Glutamatergic neuron (in vitro differentiated cells): Measurements from ENCODE around the gene CLDN7. TPM values are rescaled to one million over a fixed set of nuclear protein-coding genes. Genes with fewer than 3 reads are reported as not detected.

ENCODE experiments used
- DNase-seq: peaks from one replicate; pipeline ENCODE4 v3.0.0; 2022
- H3K27ac Mint-ChIP-seq: one replicate; pipeline ENCODE4 v1.8.0; 2020; ENCODE audit warnings: mild to moderate bottlenecking, mixed read lengths, inconsistent platforms; ENCODE audit not compliant: unreplicated experiment
- H3K27me3 Mint-ChIP-seq: one replicate; pipeline ENCODE4 v1.8.0; 2020; ENCODE audit warnings: mild to moderate bottlenecking, moderate library complexity, mixed read lengths, inconsistent platforms; ENCODE audit not compliant: unreplicated experiment
- H3K36me3 Mint-ChIP-seq: one replicate; pipeline ENCODE4 v1.8.0; 2020; ENCODE audit warnings: mild to moderate bottlenecking, mixed read lengths, inconsistent platforms; ENCODE audit not compliant: unreplicated experiment
- H3K4me1 Mint-ChIP-seq: one replicate; pipeline ENCODE4 v1.8.0; 2020; ENCODE audit warnings: mild to moderate bottlenecking, low read depth, mixed read lengths, inconsistent platforms; ENCODE audit not compliant: unreplicated experiment
- H3K4me3 Mint-ChIP-seq: one replicate; pipeline ENCODE4 v1.8.0; 2020; ENCODE audit warnings: mild to moderate bottlenecking, mixed read lengths, inconsistent platforms; ENCODE audit not compliant: unreplicated experiment
- H3K9me3 Mint-ChIP-seq: one replicate; pipeline ENCODE4 v1.8.0; 2020; ENCODE audit warnings: mild to moderate bottlenecking, moderate library complexity, mixed read lengths, inconsistent platforms; ENCODE audit not compliant: unreplicated experiment
- total RNA-seq: library from RNA; stranded (reverse); fragmentation: NEBNext Ultra II Directional; extraction: Animal tissue kit (Norgen Biotek cat#: 25700); gene quantifications from one replicate; pipeline ENCODE4 v1.2.1, GENCODE V29; 2021; ENCODE audit not compliant: unreplicated experiment
- TF ChIP-seq, protein P1 (sequence below): fragments of 200-600 bp; sonication (generic); IDR thresholded peaks from one replicate; pipeline ENCODE4 v1.5.0; 2021; ENCODE audit not compliant: partially characterized antibody, unreplicated experiment

The CLDN7 gene
- total RNA-seq, 1 donor from 2014 or later: 0.44 TPM

DNA sequence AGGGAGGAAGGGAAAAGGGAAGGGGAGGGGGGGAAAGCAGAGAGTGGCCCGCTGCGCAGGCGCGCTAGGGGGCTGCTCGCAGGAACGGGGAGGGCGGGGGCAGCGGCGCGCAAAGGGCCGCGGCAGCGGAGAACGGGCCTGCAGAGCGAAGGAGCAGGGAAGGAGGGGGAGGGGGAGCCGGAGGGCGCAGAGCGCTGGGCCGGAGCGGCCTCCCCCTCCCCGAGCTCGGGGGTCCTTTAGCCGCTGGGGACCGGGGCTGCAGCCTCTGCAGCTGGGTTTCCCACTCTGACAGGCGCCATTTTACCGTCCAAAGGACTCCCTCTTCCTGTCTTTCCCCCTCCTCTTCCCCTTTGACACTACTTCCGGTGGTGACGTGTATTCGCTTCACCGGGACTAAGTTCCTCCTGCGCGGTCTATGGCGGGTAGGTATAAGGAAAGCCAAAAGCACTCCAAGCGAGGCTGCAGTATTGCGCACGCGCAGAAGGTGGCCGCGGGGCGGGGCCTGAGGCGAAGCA lies 10.6 kb downstream of the CLDN7 start, which contains the start of gene CTDNEP1:
Gene CTDNEP1, minus strand, starts transcription at position 74 of the 515 bp plus-strand sequence. CDS start 438 bp downstream, outside the sequence.
- Mint-ChIP-seq H3K4me1 (peaks cover 31% of the 10 kb centered on the region), H3K36me3 (no peaks in the 10 kb centered on the region), H3K9me3 (peaks cover 19% of the 10 kb centered on the region), H3K27ac (peak within 1 kb of the TSS; percentile 99), H3K4me3 (peak within 1 kb of the TSS; percentile 97), H3K27me3 (peaks cover 18% of the 10 kb centered on the region)
- TF ChIP-seq, protein P1, sequence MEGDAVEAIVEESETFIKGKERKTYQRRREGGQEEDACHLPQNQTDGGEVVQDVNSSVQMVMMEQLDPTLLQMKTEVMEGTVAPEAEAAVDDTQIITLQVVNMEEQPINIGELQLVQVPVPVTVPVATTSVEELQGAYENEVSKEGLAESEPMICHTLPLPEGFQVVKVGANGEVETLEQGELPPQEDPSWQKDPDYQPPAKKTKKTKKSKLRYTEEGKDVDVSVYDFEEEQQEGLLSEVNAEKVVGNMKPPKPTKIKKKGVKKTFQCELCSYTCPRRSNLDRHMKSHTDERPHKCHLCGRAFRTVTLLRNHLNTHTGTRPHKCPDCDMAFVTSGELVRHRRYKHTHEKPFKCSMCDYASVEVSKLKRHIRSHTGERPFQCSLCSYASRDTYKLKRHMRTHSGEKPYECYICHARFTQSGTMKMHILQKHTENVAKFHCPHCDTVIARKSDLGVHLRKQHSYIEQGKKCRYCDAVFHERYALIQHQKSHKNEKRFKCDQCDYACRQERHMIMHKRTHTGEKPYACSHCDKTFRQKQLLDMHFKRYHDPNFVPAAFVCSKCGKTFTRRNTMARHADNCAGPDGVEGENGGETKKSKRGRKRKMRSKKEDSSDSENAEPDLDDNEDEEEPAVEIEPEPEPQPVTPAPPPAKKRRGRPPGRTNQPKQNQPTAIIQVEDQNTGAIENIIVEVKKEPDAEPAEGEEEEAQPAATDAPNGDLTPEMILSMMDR: no peak
- DNase-seq: peak; percentile 80

DNA sequence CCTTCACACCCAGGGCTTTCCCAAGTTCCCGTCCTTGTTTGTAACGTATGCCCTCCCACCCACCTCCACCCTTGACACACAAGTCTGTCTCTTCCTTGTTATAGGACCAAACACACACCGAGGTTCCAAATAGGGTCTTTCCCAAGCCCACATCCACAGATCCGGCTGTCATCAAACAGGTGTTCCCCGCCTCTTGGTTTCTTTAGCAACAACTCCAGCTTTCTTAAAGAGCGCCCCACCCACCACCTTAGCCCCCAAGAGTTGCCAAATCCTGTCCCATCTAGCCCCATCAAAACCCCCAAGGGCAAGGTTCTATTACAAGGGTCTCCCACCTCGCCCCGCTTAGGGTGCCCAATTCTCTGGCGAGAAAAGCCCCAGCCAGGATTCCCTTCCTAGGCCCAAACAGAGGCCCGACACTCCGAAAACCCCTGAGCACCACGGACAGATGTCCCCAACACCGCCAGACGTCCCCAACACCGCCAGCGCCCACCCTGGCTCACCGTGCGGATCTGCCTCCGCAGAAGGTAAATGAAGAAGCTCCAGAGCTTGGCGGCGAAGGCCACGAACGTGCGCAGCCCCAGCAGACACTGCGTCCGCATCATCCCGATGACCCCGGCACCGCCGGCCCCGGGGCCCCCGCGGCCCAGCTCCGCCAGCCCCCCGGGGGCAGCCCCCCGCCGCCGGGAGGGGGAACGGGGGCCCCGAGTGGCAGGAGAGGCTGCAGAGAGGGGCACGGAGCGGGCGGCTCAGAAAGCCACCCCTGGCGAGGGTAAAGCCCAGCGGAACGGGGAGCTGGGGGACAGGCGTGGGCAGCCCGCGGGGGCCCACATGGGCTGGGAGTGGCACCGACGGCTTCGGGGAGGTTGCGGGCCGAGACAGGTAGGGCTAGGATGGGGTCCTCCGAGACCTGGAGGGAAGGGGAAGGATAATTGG lies 11.3 kb downstream of the CLDN7 start:
- peaks cover 23% of the 10 kb centered on the region for H3K27me3 Mint-ChIP-seq
- H3K36me3 Mint-ChIP-seq: peaks cover 4% of the 10 kb centered on the region
- TF ChIP-seq, protein P1: no peak
- peaks cover 23% of the 10 kb centered on the region for H3K9me3 Mint-ChIP-seq
- H3K4me1 Mint-ChIP-seq: peaks cover 38% of the 10 kb centered on the region
- DNase-seq: peak; percentile 27
- H3K4me3 Mint-ChIP-seq: peak overlapping the region; percentile 97
- H3K27ac Mint-ChIP-seq: peak overlapping the region; percentile 99

DNA sequence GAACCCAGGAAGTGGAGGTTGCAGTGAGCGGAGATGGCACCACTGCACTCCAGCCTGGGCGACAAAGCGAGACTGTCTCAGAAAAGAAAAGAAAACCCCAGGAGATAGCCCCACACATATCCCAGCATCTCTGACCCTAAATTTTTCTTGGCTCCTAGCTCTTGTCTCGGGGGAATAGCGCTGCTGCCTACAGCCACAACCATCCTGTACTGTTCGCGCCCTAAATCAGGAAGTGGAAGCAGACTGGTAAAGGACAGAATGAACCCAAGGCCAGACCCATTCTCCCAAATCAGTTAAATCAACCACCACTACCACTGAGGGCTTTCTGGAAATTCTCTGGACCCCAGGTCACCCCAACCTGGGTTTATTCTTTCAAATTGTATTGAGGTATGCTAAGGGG lies 12.4 kb downstream of the CLDN7 start:
- Mint-ChIP-seq H3K4me3 (peak overlapping the region; percentile 97), H3K9me3 (peaks cover 23% of the 10 kb centered on the region), H3K27me3 (peaks cover 23% of the 10 kb centered on the region), H3K36me3 (peaks cover 4% of the 10 kb centered on the region), H3K27ac (peak overlapping the region; percentile 99), H3K4me1 (peaks cover 41% of the 10 kb centered on the region)
- DNase-seq: no peak
- TF ChIP-seq, protein P1: no peak

DNA sequence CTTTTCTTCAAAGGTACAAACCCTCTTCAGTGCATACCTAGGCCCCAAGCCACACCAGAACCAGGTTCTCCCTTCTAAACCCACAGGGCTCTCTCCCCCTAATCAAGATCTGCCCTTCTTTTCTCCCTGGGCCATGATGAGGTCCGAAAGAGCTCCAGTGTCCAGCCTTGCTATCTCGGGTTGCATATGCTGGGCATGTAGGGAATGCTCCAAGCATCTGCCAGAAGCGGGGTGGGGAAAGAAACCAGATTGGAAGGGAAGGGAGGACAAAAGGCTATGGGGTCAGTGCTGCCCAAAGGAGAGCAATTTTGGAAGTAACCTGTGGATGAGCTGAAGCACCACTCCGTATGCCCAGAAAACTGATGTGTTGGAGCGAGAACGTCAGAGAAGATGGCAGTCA lies 13.1 kb downstream of the CLDN7 start:
- TF ChIP-seq, protein P1: no peak
- peak overlapping the region; percentile 99 for H3K27ac Mint-ChIP-seq

More for the DNA sequence above, 13.1 kb downstream of the CLDN7 start:
- Mint-ChIP-seq H3K9me3 (peaks cover 23% of the 10 kb centered on the region), H3K36me3 (peaks cover 4% of the 10 kb centered on the region), H3K4me1 (peaks cover 44% of the 10 kb centered on the region), H3K27me3 (peaks cover 20% of the 10 kb centered on the region), H3K4me3 (peak overlapping the region; percentile 97)
- DNase-seq: no peak
